NT2/D1 (cell line): Measurements from ENCODE around the gene ETDC.
"Not testable (repeated sequence)": the region's sequence is repeated elsewhere in the genome, so short reads cannot be mapped to it uniquely, and the experiment has no call there.

ENCODE experiments used
- DNase-seq: peaks from one replicate; pipeline ENCODE4 v3.0.0-alpha.2; 2011; ENCODE audit warnings: low read depth, low spot score
- H3K27me3 ChIP-seq: 2 replicates; pipeline ENCODE4 v1.6.0; 2011; ENCODE audit warnings: mild to moderate bottlenecking; ENCODE audit not compliant: insufficient read length, insufficient read depth
- H3K36me3 ChIP-seq: 2 replicates; pipeline ENCODE4 v1.6.1; 2011; ENCODE audit warnings: mild to moderate bottlenecking, low read length, mixed read lengths; ENCODE audit not compliant: insufficient read depth, insufficient read length
- H3K4me1 ChIP-seq: 2 replicates; pipeline ENCODE4 v1.5.1; 2011; ENCODE audit not compliant: insufficient read depth, insufficient read length
- H3K4me3 ChIP-seq: 2 replicates; pipeline ENCODE4 v1.5.1; 2011; ENCODE audit warnings: low read depth; ENCODE audit not compliant: insufficient read length
- H3K9ac ChIP-seq: 2 replicates; pipeline ENCODE4 v1.6.0; 2011; ENCODE audit warnings: low read depth; ENCODE audit not compliant: insufficient read length
- H3K9me3 ChIP-seq: 2 replicates; pipeline ENCODE4 v1.5.1; 2011; ENCODE audit warnings: mild to moderate bottlenecking, low read length; ENCODE audit not compliant: insufficient read depth
- SUZ12 ChIP-seq: IDR thresholded peaks from 2 replicates; pipeline ENCODE4 v1.6.1; 2011; ENCODE audit not compliant: insufficient read length, insufficient read depth; ENCODE audit errors: extremely low read depth
- YY1 ChIP-seq: IDR thresholded peaks from 2 replicates; pipeline ENCODE4 v1.6.1; 2011; ENCODE audit not compliant: insufficient read length, insufficient read depth
- ZNF274 ChIP-seq: IDR thresholded peaks from 2 replicates; pipeline ENCODE4 v1.6.1; 2011; ENCODE audit warnings: mild to moderate bottlenecking, low read depth, low read length

ETDC gene

GRCh38 chrX:135309430-135309923 is at the start of gene ETDC:
TSS of gene ETDC (plus strand) at chrX:135309480. CDS start at chrX:135309480, 0 bp downstream.
- Histone ChIP-seq H3K4me3 (no peak within 1 kb of the TSS), H3K9me3 (no peaks in the 10 kb centered on the region; the same call in 1 of the 2 replicates), H3K36me3 (no peaks in the 10 kb centered on the region), H3K4me1 (no peaks in the 10 kb centered on the region), H3K27me3 (no peaks in the 10 kb centered on the region), H3K9ac (no peak within 1 kb of the TSS)
- no peak for DNase-seq
- TF ChIP-seq YY1 (no peak), SUZ12 (no peak), ZNF274 (no peak)

- not testable (repeated sequence) for DNase-seq, H3K9me3 ChIP-seq, H3K27me3 ChIP-seq, H3K36me3 ChIP-seq, H3K9ac ChIP-seq, H3K4me3 ChIP-seq, H3K4me1 ChIP-seq
Measured at GRCh38 chrX:135260976-135261375, 48.3 kb upstream of the ETDC start.

GRCh38 chrX:135263376-135263775 is 45.9 kb upstream of the ETDC start:
- not testable (repeated sequence) for H3K4me1 ChIP-seq, H3K9me3 ChIP-seq, H3K9ac ChIP-seq, DNase-seq, H3K27me3 ChIP-seq, H3K4me3 ChIP-seq, H3K36me3 ChIP-seq

GRCh38 chrX:135264206-135264605 is 45.1 kb upstream of the ETDC start:
- H3K27me3 ChIP-seq, result no peaks in the 10 kb centered on the region
- H3K9me3 ChIP-seq, result no peaks in the 10 kb centered on the region
- DNase-seq, result no peak
- no peaks in the 10 kb centered on the region for H3K4me1 ChIP-seq
- no peak for TF ChIP-seq SUZ12
- TF ChIP-seq YY1, result no peak
- TF ChIP-seq ZNF274, result no peak
- no peaks in the 10 kb centered on the region for H3K36me3 ChIP-seq
- H3K9ac ChIP-seq, result no peak overlapping the region
- H3K4me3 ChIP-seq, result no peak overlapping the region

GRCh38 chrX:135273162-135273561 is 36.1 kb upstream of the ETDC start:
- no peak for TF ChIP-seq SUZ12
- no peak for TF ChIP-seq YY1
- no peak for TF ChIP-seq ZNF274
- no peaks in the 10 kb centered on the region; the same call in 1 of the 2 replicates for H3K9me3 ChIP-seq
- no peaks in the 10 kb centered on the region for H3K36me3 ChIP-seq
- no peaks in the 10 kb centered on the region for H3K27me3 ChIP-seq
- DNase-seq, result no peak
- H3K9ac ChIP-seq, result no peak overlapping the region
- no peak overlapping the region for H3K4me3 ChIP-seq
- no peaks in the 10 kb centered on the region for H3K4me1 ChIP-seq

GRCh38 chrX:135275973-135276372 is 33.3 kb upstream of the ETDC start:
- Histone ChIP-seq H3K36me3 (no peaks in the 10 kb centered on the region), H3K9me3 (no peaks in the 10 kb centered on the region; the same call in 1 of the 2 replicates), H3K4me1 (no peaks in the 10 kb centered on the region), H3K9ac (no peak overlapping the region), H3K4me3 (no peak overlapping the region), H3K27me3 (no peaks in the 10 kb centered on the region)
- no peak for TF ChIP-seq YY1
- TF ChIP-seq SUZ12, result no peak
- no peak for TF ChIP-seq ZNF274
- DNase-seq, result no peak

GRCh38 chrX:135287266-135287823 is 21.9 kb upstream of the ETDC start:
- H3K4me3 ChIP-seq, result no peak overlapping the region
- H3K9ac ChIP-seq, result no peak overlapping the region
- H3K36me3 ChIP-seq, result no peaks in the 10 kb centered on the region
- DNase-seq, result no peak
- no peaks in the 10 kb centered on the region for H3K27me3 ChIP-seq
- peaks cover 28% of the 10 kb centered on the region for H3K9me3 ChIP-seq
- no peaks in the 10 kb centered on the region for H3K4me1 ChIP-seq
- TF ChIP-seq SUZ12 (no peak), ZNF274 (no peak), YY1 (no peak)
